Peyer's patch (tissue), 4 donors: ENCODE results near the gene SLC3A2.

ENCODE experiments used
- CTCF ChIP-seq, 6 experiments: fragments of 450-650 bp in 4 of 6; fragments of 200-600 bp in 2 of 6; sonication (generic) in 1 of 6; IDR thresholded peaks; one replicate each; pipeline ENCODE4 v1.5.1; 2017 to 2019; ENCODE audit warnings: antibody characterized with exemption in 6 of 6, mild to moderate bottlenecking in 3 of 6, moderate library complexity in 1 of 6
- POLR2A ChIP-seq, 2 donors: fragments of 450-650 bp; IDR thresholded peaks; one replicate each; pipeline ENCODE4 v1.5.1; 2017; ENCODE audit warnings: antibody characterized with exemption in 2 of 2, mild to moderate bottlenecking in 2 of 2, moderate library complexity in 2 of 2

DNA sequence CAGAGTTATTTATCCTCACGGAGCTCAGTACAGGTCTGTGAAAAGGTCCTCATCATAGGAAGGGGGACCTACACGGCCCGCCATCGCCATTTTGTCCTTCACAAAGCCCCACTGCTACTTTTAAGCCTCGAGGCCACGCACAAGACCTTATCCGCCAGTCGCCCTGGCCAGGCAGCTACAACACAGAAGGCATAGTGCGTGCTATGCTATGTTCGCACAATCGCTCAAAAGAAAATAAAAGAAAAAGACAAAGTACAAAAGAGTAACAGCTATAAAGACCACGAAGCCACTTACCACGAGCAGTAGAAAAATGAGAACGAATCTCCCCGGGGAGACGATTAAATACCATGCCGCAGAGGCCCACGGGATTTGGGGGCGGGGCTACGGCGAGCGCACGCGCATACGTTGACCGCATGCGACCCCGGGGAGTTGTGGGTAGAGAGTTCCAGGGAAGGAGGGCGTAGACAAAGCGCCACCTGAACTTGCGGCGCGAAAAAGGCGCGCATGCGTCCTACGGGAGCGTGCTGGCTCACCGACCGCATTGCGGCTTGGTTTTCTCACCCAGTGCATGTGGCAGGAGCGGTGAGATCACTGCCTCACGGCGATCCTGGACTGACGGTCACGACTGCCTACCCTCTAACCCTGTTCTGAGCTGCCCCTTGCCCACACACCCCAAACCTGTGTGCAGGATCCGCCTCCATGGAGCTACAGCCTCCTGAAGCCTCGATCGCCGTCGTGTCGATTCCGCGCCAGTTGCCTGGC lies 24.9 kb upstream of the SLC3A2 start:
- TF ChIP-seq POLR2A (IDR thresholded peaks at IDR 0.05) (peak; percentile 94 to 96), CTCF (IDR thresholded peaks at IDR 0.05) (peak in 1 of 6 experiments; percentile 3)
